HepG2 (cell line): Measurements from ENCODE around the gene RAD51D. TPM values are rescaled to one million over a fixed set of nuclear protein-coding genes. Genes with fewer than 3 reads are reported as not detected.

Source experiments
- ASH2L ChIP-seq: fragments of 300-600, 200-600 bp; sonication (generic); IDR thresholded peaks from 2 replicates; pipeline ENCODE4 v1.7.0; 2017; ENCODE audit warnings: low read depth, mild to moderate bottlenecking, moderate library complexity, mixed read lengths, low read length; ENCODE audit not compliant: insufficient read length
- CHD2 ChIP-seq: IDR thresholded peaks from 2 replicates; pipeline ENCODE4 v1.6.1; 2011; ENCODE audit warnings: low read depth, low read length, improper control_type of control experiment
- FOXK1 ChIP-seq: sonication (generic); formaldehyde crosslinking; IDR thresholded peaks from 2 replicates; pipeline ENCODE4 v1.4.0; 2020; ENCODE audit warnings: low read depth, missing genetic modification reagents, borderline replicate concordance
- FOXK2 ChIP-seq: fragments of 450-650 bp; IDR thresholded peaks from 2 replicates; pipeline ENCODE4 v1.6.1; 2016
- FOXP1 ChIP-seq, 2 experiments: fragments of 450-650 bp in 1 of 2; IDR thresholded peaks; 2 replicates each; pipeline ENCODE4 v1.6.1; 2017 to 2018; ENCODE audit warnings: antibody characterized with exemption in 1 of 2
- GABPA ChIP-seq, 2 experiments: IDR thresholded peaks; 2 replicates each; pipeline ENCODE4 v1.6.1; 2011 to 2016; ENCODE audit warnings: low read depth in 2 of 2, low read length in 1 of 2, missing biosample characterization in 1 of 2, missing genetic modification characterization in 1 of 2
- HOXA5 ChIP-seq: sonication (generic); formaldehyde crosslinking; IDR thresholded peaks from 2 replicates; pipeline ENCODE4 v1.4.0; 2020; ENCODE audit warnings: missing genetic modification reagents
- HOXA9 ChIP-seq: sonication (generic); formaldehyde crosslinking; IDR thresholded peaks from 2 replicates; pipeline ENCODE4 v1.8.1; 2022; ENCODE audit warnings: missing genetic modification reagents, mild to moderate bottlenecking, moderate library complexity, borderline replicate concordance
- IKZF1 ChIP-seq: fragments of 450-650 bp; IDR thresholded peaks from 2 replicates; pipeline ENCODE4 v1.7.1; 2016
- NR1H2 ChIP-seq: sonication (generic); formaldehyde crosslinking; IDR thresholded peaks from 2 replicates; pipeline ENCODE4 v1.8.1; 2022; ENCODE audit warnings: low read depth, missing genetic modification reagents, borderline replicate concordance
- REPIN1 ChIP-seq: sonication (generic); formaldehyde crosslinking; IDR thresholded peaks from 2 replicates; pipeline ENCODE4 v1.8.0; 2022; ENCODE audit warnings: missing genetic modification reagents, low read depth, mild to moderate bottlenecking, borderline replicate concordance
- RFX3 ChIP-seq: IDR thresholded peaks from 2 replicates; pipeline ENCODE4 v1.6.1; 2016; ENCODE audit warnings: missing biosample characterization, missing genetic modification reagents
- SMARCE1 ChIP-seq: fragments of 450-650 bp; IDR thresholded peaks from 2 replicates; pipeline ENCODE4 v1.6.1; 2017; ENCODE audit warnings: borderline replicate concordance
- SMYD3 ChIP-seq: sonication (generic); formaldehyde crosslinking; IDR thresholded peaks from 2 replicates; pipeline ENCODE4 v1.8.1; 2023; ENCODE audit warnings: mild to moderate bottlenecking, missing genetic modification reagents
- ZBTB8A ChIP-seq: sonication (generic); formaldehyde crosslinking; IDR thresholded peaks from 2 replicates; pipeline ENCODE4 v1.4.0; 2020; ENCODE audit warnings: mild to moderate bottlenecking, low read depth, missing genetic modification reagents, borderline replicate concordance
- ZNF142 ChIP-seq: sonication (generic); formaldehyde crosslinking; IDR thresholded peaks from 2 replicates; pipeline ENCODE4 v1.4.0; 2020; ENCODE audit warnings: missing genetic modification reagents
- ZNF569 ChIP-seq: sonication (generic); formaldehyde crosslinking; IDR thresholded peaks from 2 replicates; pipeline ENCODE4 v1.5.0; 2020; ENCODE audit warnings: mild to moderate bottlenecking, missing genetic modification reagents, moderate library complexity, borderline replicate concordance
- ZNF740 ChIP-seq: sonication (generic); formaldehyde crosslinking; IDR thresholded peaks from 2 replicates; pipeline ENCODE4 v1.4.0; 2020; ENCODE audit warnings: missing genetic modification reagents
- ZNF790 ChIP-seq: sonication (generic); formaldehyde crosslinking; IDR thresholded peaks from 2 replicates; pipeline ENCODE4 v1.8.0; 2022; ENCODE audit warnings: missing genetic modification reagents, mild to moderate bottlenecking, borderline replicate concordance
- ZNF878 ChIP-seq: sonication (generic); formaldehyde crosslinking; IDR thresholded peaks from 2 replicates; pipeline ENCODE4 v1.8.1; 2023; ENCODE audit warnings: mild to moderate bottlenecking, missing genetic modification reagents, moderate library complexity
- polyA plus RNA-seq, 8 experiments: library from polyadenylated mRNA; depleted of rRNA in 3 of 8; stranded (reverse) in 7 of 8; unstranded in 1 of 8; fragments of >200 nt; fragmentation: Illumina TruSeq in 4 of 8; extraction: Trizol in 4 of 8; gene quantifications; 2 replicates each; pipeline versions ENCODE4 v1.2.1 to v1.2.3, GENCODE V29; 2011 to 2016; ENCODE audit warnings: low read depth in 4 of 8, missing spikeins in 1 of 8, mixed read lengths in 1 of 8; ENCODE audit not compliant: insufficient read depth in 1 of 8
- total RNA-seq, 5 experiments: library from RNA; depleted of rRNA; stranded (reverse); fragments of >200 nt; fragmentation: Illumina TruSeq; extraction: Trizol; gene quantifications; 2 replicates each; pipeline ENCODE4 v1.2.3, GENCODE V29; 2016; ENCODE audit warnings: low read depth in 1 of 5

RAD51D gene
- total and polyA plus RNA-seq, 2 of the 13 experiments (the other 11 are each of a cell fraction or from before 2014, with no cell fraction given), result 6.7 to 13.1 TPM

- TF ChIP-seq ZNF790 (CRISPR knock-in tag) (no peak), FOXK1 (peak; percentile 38; the same call in 1 of the 2 replicates), ZNF569 (CRISPR knock-in tag) (no peak), CHD2 (no peak), HOXA9 (CRISPR knock-in tag) (no peak), ZNF740 (no peak), GABPA (IDR thresholded peaks at IDR 0.05; ENCODE audit: low read depth, low read length) (no peak), GABPA (CRISPR knock-in tag; IDR thresholded peaks at IDR 0.05; ENCODE audit: low read depth) (no peak; the same call in 1 of the 2 replicates), FOXP1 (IDR thresholded peaks at IDR 0.05) (no peak), FOXP1 (CRISPR knock-in tag; IDR thresholded peaks at IDR 0.05) (peak; percentile 74), REPIN1 (no peak), HOXA5 (no peak), SMYD3 (CRISPR knock-in tag) (no peak), FOXK2 (peak; percentile 37; the same call in 1 of the 2 replicates), NR1H2 (CRISPR knock-in tag) (no peak), RFX3 (CRISPR knock-in tag) (no peak), SMARCE1 (no peak), ZNF142 (CRISPR knock-in tag) (no peak), IKZF1 (no peak), ZBTB8A (CRISPR knock-in tag) (no peak), ASH2L (peak; percentile 19), ZNF878 (CRISPR knock-in tag) (peak; percentile 46; the same call in 1 of the 2 replicates)
These were observed 39.9 kb downstream of the RAD51D start (continued) for GRCh38 chr17:35079547-35080423.
